WERI-Rb-1 (cell line): Measurements from ENCODE around the gene CREG2.

ENCODE experiments used
- DNase-seq: peaks from one replicate; pipeline ENCODE4 v3.0.0-alpha.2; 2020
- H3K27ac ChIP-seq: fragments of 250-450 bp; sonication (Bioruptor Pico); 2 replicates; pipeline ENCODE4 v1.5.1; 2020; ENCODE audit warnings: mild to moderate bottlenecking, moderate library complexity
- H3K27me3 ChIP-seq: fragments of 250-450 bp; sonication (Bioruptor Pico); 2 replicates; pipeline ENCODE4 v1.5.1; 2021; ENCODE audit warnings: mild to moderate bottlenecking, low read depth, moderate library complexity; ENCODE audit not compliant: insufficient read depth, severe bottlenecking
- H3K36me3 ChIP-seq: fragments of 250-450 bp; sonication (Bioruptor Pico); 2 replicates; pipeline ENCODE4 v1.5.1; 2020; ENCODE audit warnings: mild to moderate bottlenecking, moderate library complexity
- H3K4me3 ChIP-seq: 2 replicates; pipeline ENCODE4 v1.5.1; 2011; ENCODE audit warnings: low read depth, mild to moderate bottlenecking, control low read depth, low read length
- H3K9me3 ChIP-seq: fragments of 250-450 bp; sonication (Bioruptor Pico); 2 replicates; pipeline ENCODE4 v1.5.1; 2021; ENCODE audit warnings: mild to moderate bottlenecking, moderate library complexity; ENCODE audit not compliant: severe bottlenecking
- CTCF ChIP-seq: IDR thresholded peaks from 2 replicates; pipeline ENCODE4 v1.5.1; 2011; ENCODE audit warnings: low read depth, mild to moderate bottlenecking, control low read depth, inconsistent platforms, low read length

CREG2 gene

GRCh38 chr2:101359410-101359954, 27.8 kb downstream of the CREG2 start:
- Histone ChIP-seq H3K27ac (no peak overlapping the region), H3K9me3 (no peaks in the 10 kb centered on the region), H3K27me3 (no peaks in the 10 kb centered on the region), H3K4me3 (no peak overlapping the region), H3K36me3 (no peaks in the 10 kb centered on the region)
- no peak for TF ChIP-seq CTCF
- DNase-seq = no peak

- H3K27me3 ChIP-seq = no peaks in the 10 kb centered on the region
- H3K9me3 ChIP-seq = no peaks in the 10 kb centered on the region
- H3K27ac ChIP-seq = no peak overlapping the region
- H3K4me3 ChIP-seq = no peak overlapping the region
- no peak for TF ChIP-seq CTCF
- no peak for DNase-seq
- no peaks in the 10 kb centered on the region for H3K36me3 ChIP-seq
These were observed 29.9 kb downstream of the CREG2 start for GRCh38 chr2:101357376-101357775.

GRCh38 chr2:101356521-101356920, 30.8 kb downstream of the CREG2 start:
- Histone ChIP-seq H3K4me3 (no peak overlapping the region), H3K27me3 (no peaks in the 10 kb centered on the region), H3K9me3 (no peaks in the 10 kb centered on the region), H3K27ac (no peak overlapping the region), H3K36me3 (no peaks in the 10 kb centered on the region)
- DNase-seq = no peak
- TF ChIP-seq CTCF = no peak

GRCh38 chr2:101356055-101356454, 31.2 kb downstream of the CREG2 start:
- Histone ChIP-seq H3K27me3 (no peaks in the 10 kb centered on the region), H3K9me3 (no peaks in the 10 kb centered on the region), H3K36me3 (no peaks in the 10 kb centered on the region), H3K27ac (no peak overlapping the region), H3K4me3 (no peak overlapping the region)
- TF ChIP-seq CTCF = no peak
- no peak for DNase-seq

- no peak for TF ChIP-seq CTCF
- Histone ChIP-seq H3K36me3 (no peaks in the 10 kb centered on the region), H3K4me3 (no peak overlapping the region), H3K27ac (no peak overlapping the region), H3K27me3 (no peaks in the 10 kb centered on the region), H3K9me3 (no peaks in the 10 kb centered on the region)
- no peak for DNase-seq
These were observed 31.8 kb downstream of the CREG2 start for GRCh38 chr2:101355401-101356054.
